GM21717 (cell line): ENCODE results near the gene MAS1.
"Not testable (repeated sequence)": the region's sequence is repeated elsewhere in the genome, so short reads cannot be mapped to it uniquely, and the experiment has no call there.

ENCODE experiments used
- ATAC-seq: cut with Tn5 transposase; IDR thresholded peaks from one replicate; pipeline ENCODE4 v1.9.1; 2021; ENCODE audit warnings: mild to moderate bottlenecking, moderate library complexity; ENCODE audit not compliant: unreplicated experiment

Gene MAS1

GRCh38 chr6:159915397-159915796 lies 24.6 kb downstream of the MAS1 start:
- ATAC-seq, result no peak

GRCh38 chr6:159916237-159916636 lies 25.4 kb downstream of the MAS1 start:
- no peak for ATAC-seq

GRCh38 chr6:159916752-159917151 lies 26.0 kb downstream of the MAS1 start:
- no peak for ATAC-seq

- ATAC-seq, result no peak
Measured at GRCh38 chr6:159919011-159919511, 28.3 kb downstream of the MAS1 start.

GRCh38 chr6:159919800-159920199 lies 29.0 kb downstream of the MAS1 start:
- ATAC-seq, result no peak

- not testable (repeated sequence) for ATAC-seq
Measured at GRCh38 chr6:159924150-159924549, 33.4 kb downstream of the MAS1 start.

GRCh38 chr6:159926542-159927203 lies 35.9 kb downstream of the MAS1 start:
- no peak for ATAC-seq

- peak; percentile 56 for ATAC-seq
Measured at GRCh38 chr6:159929819-159930218, 39.0 kb downstream of the MAS1 start.

GRCh38 chr6:159931112-159931511 lies 40.3 kb downstream of the MAS1 start:
- ATAC-seq, result peak; percentile 92

- no peak for ATAC-seq
Measured at GRCh38 chr6:159931846-159932245, 41.1 kb downstream of the MAS1 start.

GRCh38 chr6:159933077-159933476 lies 42.3 kb downstream of the MAS1 start:
- no peak for ATAC-seq

- no peak for ATAC-seq
Measured at GRCh38 chr6:159934181-159934580, 43.4 kb downstream of the MAS1 start.

- ATAC-seq, result no peak
Measured at GRCh38 chr6:159935065-159935464, 44.3 kb downstream of the MAS1 start.

- no peak for ATAC-seq
Measured at GRCh38 chr6:159935633-159936032, 44.8 kb downstream of the MAS1 start.

- no peak for ATAC-seq
Measured at GRCh38 chr6:159939591-159940016, 48.8 kb downstream of the MAS1 start.
